ENCODE results near the gene LYRM4. TPM values are rescaled to one million over a fixed set of nuclear protein-coding genes. Genes with fewer than 3 reads are reported as not detected.
"Not testable (repeated sequence)": the region's sequence is repeated elsewhere in the genome, so short reads cannot be mapped to it uniquely, and the experiment has no call there.

LYRM4 gene
- polyA plus RNA-seq, 1 donor = 26.7 TPM

DNA sequence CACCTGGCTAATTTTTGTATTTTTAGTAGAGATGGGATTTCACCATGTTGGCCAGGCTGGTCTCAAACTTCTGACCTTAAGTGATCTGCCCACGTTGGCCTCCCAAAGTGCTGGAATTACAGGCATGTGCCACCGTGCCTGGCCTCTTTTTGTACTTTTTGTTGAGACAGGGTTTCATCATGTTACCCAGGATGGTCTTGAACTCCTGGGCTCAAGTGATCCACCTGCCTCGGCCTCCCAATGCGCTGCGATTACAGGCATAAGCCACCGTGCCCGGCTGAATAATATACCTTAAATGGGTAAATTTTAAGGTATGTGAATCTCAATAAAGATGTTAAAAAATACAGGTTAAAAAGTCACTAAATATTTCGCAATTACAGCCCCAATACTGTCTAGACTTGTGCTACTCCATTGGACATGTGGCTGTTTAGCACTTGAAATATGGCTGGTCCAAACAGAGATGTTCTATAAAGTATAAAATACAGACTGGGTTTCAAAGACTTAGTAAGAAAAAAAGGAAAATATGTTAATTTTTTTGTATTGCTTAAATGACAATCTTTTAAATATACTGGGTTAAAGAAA is 133.6 kb downstream of the LYRM4 start:
- no peaks in the 10 kb centered on the region for H3K27me3 ChIP-seq (ENCODE audit: control insufficient read depth, insufficient read depth, low read length)
- no peaks in the 10 kb centered on the region for H3K9me3 ChIP-seq (ENCODE audit: control insufficient read depth, low read depth, low read length)
- no peak overlapping the region for H3K4me3 ChIP-seq (ENCODE audit: low read length)
- no peak overlapping the region for H3K27ac ChIP-seq (ENCODE audit: low read length)
- H3K36me3 ChIP-seq (ENCODE audit: control insufficient read depth, insufficient read depth, low read length) = no peaks in the 10 kb centered on the region
- no peaks in the 10 kb centered on the region for H3K4me1 ChIP-seq (ENCODE audit: control insufficient read depth, insufficient read depth, low read length)
- 100% methylated on average over 2 of the region's 8 CpGs for WGBS (ENCODE audit: insufficient coverage, low lambda C conversion rate)
- no peak for DNase-seq

DNA sequence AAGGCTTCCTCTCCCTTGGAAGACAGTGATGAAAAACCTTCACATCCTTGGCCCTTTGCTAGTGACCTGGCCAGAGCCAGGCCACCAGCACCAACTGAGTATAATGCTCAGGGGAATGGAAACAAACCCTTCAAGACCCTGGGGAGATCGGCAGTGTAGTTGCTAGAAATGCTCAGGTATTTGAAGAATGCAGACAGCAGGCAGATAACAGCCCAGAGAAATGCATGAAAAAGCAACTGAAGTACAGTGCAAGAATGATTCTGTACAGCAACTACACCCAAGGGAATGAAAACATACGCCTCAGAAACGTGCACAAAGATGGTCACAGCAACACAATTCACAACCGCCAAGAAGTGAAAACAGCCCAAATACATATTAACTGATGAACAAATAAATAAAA is 134.5 kb downstream of the LYRM4 start:
- WGBS (ENCODE audit: insufficient coverage, low lambda C conversion rate) = 100% methylated on average over 1 of the region's 4 CpGs
- Histone ChIP-seq H3K4me1 (ENCODE audit: control insufficient read depth, insufficient read depth, low read length) (no peaks in the 10 kb centered on the region), H3K27me3 (ENCODE audit: control insufficient read depth, insufficient read depth, low read length) (no peaks in the 10 kb centered on the region), H3K9me3 (ENCODE audit: control insufficient read depth, low read depth, low read length) (no peaks in the 10 kb centered on the region), H3K27ac (ENCODE audit: low read length) (no peak overlapping the region), H3K4me3 (ENCODE audit: low read length) (no peak overlapping the region), H3K36me3 (ENCODE audit: control insufficient read depth, insufficient read depth, low read length) (no peaks in the 10 kb centered on the region)
- no peak for DNase-seq

DNA sequence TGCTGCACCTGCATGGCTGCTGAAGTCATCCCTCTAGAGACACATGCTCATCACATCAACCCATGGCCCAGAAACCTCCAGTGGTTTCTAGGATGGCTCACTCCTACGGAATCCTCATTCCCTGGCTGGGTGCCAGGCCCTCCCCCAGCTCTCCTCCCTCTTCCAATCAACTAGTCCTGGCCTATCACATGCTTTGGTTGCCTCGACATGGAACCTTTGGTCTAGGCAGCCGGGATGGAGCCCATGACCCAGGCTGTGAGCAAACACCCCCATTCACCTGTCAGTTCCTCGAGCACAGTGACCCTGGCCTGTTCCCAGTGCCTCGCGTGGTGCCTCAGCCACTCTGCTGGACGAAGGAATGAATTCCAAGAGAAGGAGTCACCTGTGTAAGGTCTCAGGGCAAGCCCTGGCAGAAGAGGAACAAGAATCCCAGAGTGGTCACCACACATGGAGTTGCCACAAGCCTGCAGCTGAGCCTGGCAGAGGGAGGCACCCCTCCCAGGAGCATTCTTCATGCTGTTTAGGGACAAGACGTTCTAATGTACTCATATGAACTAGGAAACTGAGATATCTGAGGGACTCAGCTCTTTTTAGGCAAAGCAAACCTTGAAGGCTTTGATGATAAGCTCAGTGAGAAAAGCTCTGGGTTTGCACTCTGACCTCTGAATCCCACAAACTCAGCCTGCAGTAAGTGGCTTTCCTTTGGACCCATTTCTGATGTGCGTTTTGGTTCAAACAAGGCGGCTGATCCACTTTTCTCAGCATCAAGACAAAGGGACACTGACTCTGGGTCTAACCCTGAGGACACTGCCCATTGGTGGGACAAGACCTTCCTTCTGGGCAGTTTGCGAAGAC is 135.4 kb downstream of the LYRM4 start:
- no peaks in the 10 kb centered on the region for H3K4me1 ChIP-seq (ENCODE audit: control insufficient read depth, insufficient read depth, low read length)
- no CpG with 5 or more reads among the region's 11 CpGs for WGBS (ENCODE audit: insufficient coverage, low lambda C conversion rate)
- H3K9me3 ChIP-seq (ENCODE audit: control insufficient read depth, low read depth, low read length) = no peaks in the 10 kb centered on the region
- H3K27ac ChIP-seq (ENCODE audit: low read length) = no peak overlapping the region
- peak in 1 of 2 donors; percentile 37 for DNase-seq
- H3K27me3 ChIP-seq (ENCODE audit: control insufficient read depth, insufficient read depth, low read length) = no peaks in the 10 kb centered on the region
- H3K4me3 ChIP-seq (ENCODE audit: low read length) = no peak overlapping the region
- no peaks in the 10 kb centered on the region for H3K36me3 ChIP-seq (ENCODE audit: control insufficient read depth, insufficient read depth, low read length)

DNA sequence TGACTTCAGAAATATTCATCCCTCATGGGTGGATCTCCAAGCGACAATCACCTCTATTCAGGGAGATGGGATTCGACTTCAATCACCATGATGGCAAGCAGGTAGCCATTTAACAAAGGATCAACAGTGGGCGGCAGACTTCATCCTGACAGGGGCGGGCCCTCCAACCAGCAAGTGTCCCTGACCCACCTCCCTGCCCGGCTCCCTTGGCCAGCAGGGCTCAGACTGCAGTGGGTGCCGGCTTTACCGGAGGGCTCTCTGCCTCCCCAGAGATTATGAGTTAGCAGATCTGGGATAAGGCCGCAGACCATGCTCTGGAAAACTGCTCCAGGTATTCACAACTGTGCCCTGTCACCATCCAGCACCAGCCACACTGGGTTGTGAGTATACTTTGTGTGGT is 136.2 kb downstream of the LYRM4 start:
- no CpG with 5 or more reads among the region's 8 CpGs for WGBS (ENCODE audit: insufficient coverage, low lambda C conversion rate)
- Histone ChIP-seq H3K36me3 (ENCODE audit: control insufficient read depth, insufficient read depth, low read length) (no peaks in the 10 kb centered on the region), H3K4me3 (ENCODE audit: low read length) (no peak overlapping the region), H3K27ac (ENCODE audit: low read length) (no peak overlapping the region), H3K27me3 (ENCODE audit: control insufficient read depth, insufficient read depth, low read length) (no peaks in the 10 kb centered on the region), H3K9me3 (ENCODE audit: control insufficient read depth, low read depth, low read length) (no peaks in the 10 kb centered on the region), H3K4me1 (ENCODE audit: control insufficient read depth, insufficient read depth, low read length) (no peaks in the 10 kb centered on the region)
- DNase-seq = no peak

DNA sequence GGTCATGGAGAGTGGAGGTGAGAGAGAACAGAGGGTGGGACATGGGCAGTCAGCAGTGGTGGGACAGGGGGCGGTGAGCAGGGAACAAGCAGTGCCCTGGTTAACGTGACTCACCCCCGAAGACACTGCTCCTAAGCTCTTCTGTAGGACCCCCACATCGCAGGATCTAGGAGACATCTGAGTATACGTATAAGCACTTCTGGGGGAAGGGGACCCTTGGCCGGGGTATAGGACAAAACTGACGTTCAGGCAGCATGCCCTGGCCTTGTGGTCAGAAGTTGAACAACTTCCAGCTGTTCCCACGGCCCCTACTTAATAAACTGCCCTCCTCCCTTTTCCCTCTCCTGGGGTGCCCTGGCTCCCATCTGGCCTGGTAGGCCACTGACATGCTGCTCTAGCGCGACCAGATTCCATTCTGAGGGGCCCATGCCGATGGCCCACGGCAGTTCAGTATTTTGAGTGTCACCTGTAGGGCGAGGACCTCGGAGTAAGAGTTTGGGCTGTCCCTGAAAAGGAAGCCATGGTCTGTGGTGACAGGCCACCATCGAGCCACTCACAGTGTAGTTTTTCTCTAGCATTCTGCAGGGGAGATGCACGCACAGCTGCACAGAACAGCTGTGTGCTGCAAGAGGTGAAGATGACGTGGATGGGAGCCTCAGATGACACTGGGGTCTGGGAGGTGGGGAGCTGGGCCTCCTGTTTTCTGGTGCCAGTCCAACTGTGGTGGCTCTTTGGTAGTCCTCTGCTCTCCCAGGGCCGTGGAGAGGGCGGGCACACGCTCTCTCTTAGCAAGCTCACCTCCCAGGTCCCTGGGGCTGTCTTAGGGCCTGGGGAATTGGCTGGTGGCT is 137.2 kb downstream of the LYRM4 start:
- Histone ChIP-seq H3K36me3 (ENCODE audit: control insufficient read depth, insufficient read depth, low read length) (no peaks in the 10 kb centered on the region), H3K4me3 (ENCODE audit: low read length) (no peak overlapping the region), H3K4me1 (ENCODE audit: control insufficient read depth, insufficient read depth, low read length) (peaks cover 8% of the 10 kb centered on the region), H3K27ac (ENCODE audit: low read length) (no peak overlapping the region), H3K27me3 (ENCODE audit: control insufficient read depth, insufficient read depth, low read length) (no peaks in the 10 kb centered on the region), H3K9me3 (ENCODE audit: control insufficient read depth, low read depth, low read length) (no peaks in the 10 kb centered on the region)
- no peak for DNase-seq
- WGBS (ENCODE audit: insufficient coverage, low lambda C conversion rate) = no CpG with 5 or more reads among the region's 20 CpGs

DNA sequence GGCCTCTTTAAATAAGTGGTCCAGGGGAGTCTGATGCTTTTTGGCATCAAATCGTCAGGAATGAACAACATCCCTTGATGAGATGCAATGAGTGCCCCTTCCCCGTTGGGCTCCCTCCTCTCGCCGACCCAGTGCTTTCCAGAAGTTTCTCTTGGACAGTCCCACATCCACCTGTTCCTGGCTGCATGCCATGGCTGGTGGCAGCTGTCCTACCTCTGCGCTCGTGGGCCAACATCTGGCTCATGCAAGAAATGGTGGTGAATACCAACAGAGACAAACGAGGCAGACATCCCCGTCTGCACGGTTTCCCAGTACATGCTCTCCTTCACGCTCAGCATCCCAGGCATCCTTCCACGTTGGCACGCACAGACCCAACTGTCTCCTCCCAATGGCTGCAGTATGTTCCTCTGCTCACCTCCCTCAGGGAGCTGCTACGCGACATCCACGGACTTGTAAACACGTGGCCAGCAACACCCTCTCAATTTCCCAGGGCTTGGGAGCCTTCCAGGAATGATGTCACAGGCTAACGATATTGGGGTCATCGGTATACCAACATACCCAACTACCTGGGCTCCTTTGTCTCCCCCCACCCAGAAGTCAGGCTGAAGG is 138.1 kb downstream of the LYRM4 start:
- no peaks in the 10 kb centered on the region for H3K36me3 ChIP-seq (ENCODE audit: control insufficient read depth, insufficient read depth, low read length)
- DNase-seq = no peak
- H3K27ac ChIP-seq (ENCODE audit: low read length) = no peak overlapping the region
- H3K27me3 ChIP-seq (ENCODE audit: control insufficient read depth, insufficient read depth, low read length) = no peaks in the 10 kb centered on the region
- no CpG with 5 or more reads among the region's 18 CpGs for WGBS (ENCODE audit: insufficient coverage, low lambda C conversion rate)
- H3K4me1 ChIP-seq (ENCODE audit: control insufficient read depth, insufficient read depth, low read length) = peaks cover 8% of the 10 kb centered on the region
- H3K9me3 ChIP-seq (ENCODE audit: control insufficient read depth, low read depth, low read length) = no peaks in the 10 kb centered on the region
- no peak overlapping the region for H3K4me3 ChIP-seq (ENCODE audit: low read length)

DNA sequence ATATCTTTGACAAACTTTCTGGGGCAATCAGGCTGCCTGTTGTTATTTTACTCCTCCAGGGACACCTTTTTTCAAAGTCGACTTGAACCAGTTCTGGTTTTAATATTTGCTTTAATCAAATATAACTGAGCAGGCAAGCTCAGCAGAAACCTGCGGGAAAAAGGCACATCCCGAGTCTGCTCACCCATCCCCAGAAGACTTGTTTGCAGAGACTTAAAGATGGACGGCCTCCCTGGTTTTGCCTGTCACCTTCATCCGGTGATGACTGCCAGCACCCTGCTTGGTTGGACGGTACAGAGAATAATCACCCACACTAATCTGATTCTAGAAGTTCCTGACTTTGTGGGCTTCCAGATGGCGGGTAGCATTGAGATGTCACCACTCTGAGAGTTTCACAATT is 138.8 kb downstream of the LYRM4 start:
- no CpG with 5 or more reads among the region's 7 CpGs for WGBS (ENCODE audit: insufficient coverage, low lambda C conversion rate)
- Histone ChIP-seq H3K4me3 (ENCODE audit: low read length) (no peak overlapping the region), H3K27ac (ENCODE audit: low read length) (no peak overlapping the region)

DNA sequence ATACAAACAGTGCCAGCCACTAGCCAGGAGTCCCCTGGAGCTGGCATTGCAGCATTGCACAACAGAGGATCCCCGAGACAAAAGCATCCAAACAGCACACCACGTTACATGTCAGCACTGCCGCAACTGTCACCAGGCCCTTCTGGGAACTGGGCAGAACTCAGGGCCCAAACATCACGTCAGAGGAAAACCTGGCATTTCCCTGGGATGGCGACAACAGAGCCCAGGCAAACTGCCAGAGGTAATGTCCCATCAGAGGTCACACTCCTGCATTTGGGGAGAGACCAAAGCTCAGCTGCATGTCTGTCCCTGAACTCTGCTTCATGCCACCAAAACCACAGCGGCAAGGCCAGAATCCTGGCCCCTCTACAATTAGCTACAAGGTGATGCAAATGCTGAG is 139.3 kb downstream of the LYRM4 start:
- no peak for DNase-seq
- no peaks in the 10 kb centered on the region for H3K9me3 ChIP-seq (ENCODE audit: control insufficient read depth, low read depth, low read length)
- no CpG with 5 or more reads among the region's 6 CpGs for WGBS (ENCODE audit: insufficient coverage, low lambda C conversion rate)

More for the DNA sequence above, 138.8 kb downstream of the LYRM4 start:
- Histone ChIP-seq H3K4me1 (ENCODE audit: control insufficient read depth, insufficient read depth, low read length) (peaks cover 8% of the 10 kb centered on the region), H3K27me3 (ENCODE audit: control insufficient read depth, insufficient read depth, low read length) (no peaks in the 10 kb centered on the region), H3K36me3 (ENCODE audit: control insufficient read depth, insufficient read depth, low read length) (no peaks in the 10 kb centered on the region), H3K9me3 (ENCODE audit: control insufficient read depth, low read depth, low read length) (no peaks in the 10 kb centered on the region)
- no peak for DNase-seq

DNA sequence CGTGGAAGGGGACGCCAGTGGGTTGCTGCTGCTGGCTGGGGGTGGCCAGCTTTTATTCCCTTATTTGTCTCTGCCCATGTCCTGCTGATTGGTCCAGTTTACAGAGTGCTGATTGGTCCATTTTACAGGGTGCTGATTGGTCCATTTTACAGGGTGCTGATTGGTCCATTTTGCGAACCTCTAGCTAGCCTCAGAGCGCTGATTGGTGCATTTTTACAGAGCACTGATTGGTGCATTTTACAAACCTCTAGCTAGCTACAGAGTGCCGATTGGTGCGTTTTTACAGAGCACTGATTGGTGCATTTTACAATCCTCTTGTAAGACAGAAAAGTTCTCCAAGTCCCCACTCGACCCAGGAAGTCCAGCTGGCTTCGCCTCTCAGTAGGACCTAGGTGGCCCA is 140.2 kb downstream of the LYRM4 start:
- H3K36me3 ChIP-seq (ENCODE audit: control insufficient read depth, insufficient read depth, low read length); H3K27me3 ChIP-seq (ENCODE audit: control insufficient read depth, insufficient read depth, low read length); H3K27ac ChIP-seq (ENCODE audit: low read length); DNase-seq; H3K4me3 ChIP-seq (ENCODE audit: low read length); H3K4me1 ChIP-seq (ENCODE audit: control insufficient read depth, insufficient read depth, low read length); H3K9me3 ChIP-seq (ENCODE audit: control insufficient read depth, low read depth, low read length): not testable (repeated sequence)
- no CpG with 5 or more reads among the region's 8 CpGs for WGBS (ENCODE audit: insufficient coverage, low lambda C conversion rate)

More for the DNA sequence above, 139.3 kb downstream of the LYRM4 start:
- Histone ChIP-seq H3K4me1 (ENCODE audit: control insufficient read depth, insufficient read depth, low read length) (peaks cover 8% of the 10 kb centered on the region), H3K27me3 (ENCODE audit: control insufficient read depth, insufficient read depth, low read length) (no peaks in the 10 kb centered on the region), H3K4me3 (ENCODE audit: low read length) (no peak overlapping the region), H3K36me3 (ENCODE audit: control insufficient read depth, insufficient read depth, low read length) (no peaks in the 10 kb centered on the region), H3K27ac (ENCODE audit: low read length) (no peak overlapping the region)

DNA sequence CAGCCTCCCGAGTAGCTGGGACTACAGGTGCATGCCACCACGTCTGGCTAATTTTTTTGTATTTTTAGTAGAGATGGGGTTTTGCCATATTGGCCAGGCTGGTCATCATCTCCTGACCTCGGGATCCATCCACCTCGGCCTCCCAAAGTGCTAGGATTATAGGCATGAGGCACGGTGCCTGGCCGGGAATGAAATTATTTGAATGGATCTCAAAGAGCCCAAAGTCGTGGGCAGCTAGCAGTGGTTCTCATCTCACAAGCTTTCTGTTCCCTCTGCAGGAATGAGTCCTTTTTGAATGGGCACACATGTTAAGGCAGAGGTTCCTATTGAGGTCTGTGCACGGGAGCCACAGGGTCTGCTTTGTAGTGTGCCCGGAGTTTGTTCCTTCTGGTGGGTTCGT is 140.7 kb downstream of the LYRM4 start:
- Histone ChIP-seq H3K27ac (ENCODE audit: low read length) (no peak overlapping the region), H3K36me3 (ENCODE audit: control insufficient read depth, insufficient read depth, low read length) (no peaks in the 10 kb centered on the region), H3K4me1 (ENCODE audit: control insufficient read depth, insufficient read depth, low read length) (peaks cover 8% of the 10 kb centered on the region), H3K27me3 (ENCODE audit: control insufficient read depth, insufficient read depth, low read length) (no peaks in the 10 kb centered on the region), H3K4me3 (ENCODE audit: low read length) (no peak overlapping the region), H3K9me3 (ENCODE audit: control insufficient read depth, low read depth, low read length) (no peaks in the 10 kb centered on the region)
- no peak for DNase-seq
- no CpG with 5 or more reads among the region's 10 CpGs for WGBS (ENCODE audit: insufficient coverage, low lambda C conversion rate)

Data from large intestine (tissue), 3 donors.